SK-N-SH (cell line): ENCODE measurements around the gene SLC35A4.

Source experiments
- FOXJ3 ChIP-seq: sonication (generic); formaldehyde crosslinking; IDR thresholded peaks from 2 replicates; pipeline ENCODE4 v1.5.1; 2020; ENCODE audit warnings: mild to moderate bottlenecking, missing genetic modification reagents
- NFIC ChIP-seq: IDR thresholded peaks from 2 replicates; pipeline ENCODE4 v1.4.0; 2012; ENCODE audit warnings: borderline replicate concordance
- TF ChIP-seq, protein P1 (sequence below): fragments of 200-600 bp; sonication (generic); IDR thresholded peaks from 2 replicates; pipeline ENCODE4 v1.6.1; 2017; ENCODE audit warnings: antibody characterized with exemption, mild to moderate bottlenecking, moderate library complexity

- no peak for TF ChIP-seq FOXJ3 (CRISPR knock-in tag)
- TF ChIP-seq NFIC = no peak
- TF ChIP-seq, protein P1, sequence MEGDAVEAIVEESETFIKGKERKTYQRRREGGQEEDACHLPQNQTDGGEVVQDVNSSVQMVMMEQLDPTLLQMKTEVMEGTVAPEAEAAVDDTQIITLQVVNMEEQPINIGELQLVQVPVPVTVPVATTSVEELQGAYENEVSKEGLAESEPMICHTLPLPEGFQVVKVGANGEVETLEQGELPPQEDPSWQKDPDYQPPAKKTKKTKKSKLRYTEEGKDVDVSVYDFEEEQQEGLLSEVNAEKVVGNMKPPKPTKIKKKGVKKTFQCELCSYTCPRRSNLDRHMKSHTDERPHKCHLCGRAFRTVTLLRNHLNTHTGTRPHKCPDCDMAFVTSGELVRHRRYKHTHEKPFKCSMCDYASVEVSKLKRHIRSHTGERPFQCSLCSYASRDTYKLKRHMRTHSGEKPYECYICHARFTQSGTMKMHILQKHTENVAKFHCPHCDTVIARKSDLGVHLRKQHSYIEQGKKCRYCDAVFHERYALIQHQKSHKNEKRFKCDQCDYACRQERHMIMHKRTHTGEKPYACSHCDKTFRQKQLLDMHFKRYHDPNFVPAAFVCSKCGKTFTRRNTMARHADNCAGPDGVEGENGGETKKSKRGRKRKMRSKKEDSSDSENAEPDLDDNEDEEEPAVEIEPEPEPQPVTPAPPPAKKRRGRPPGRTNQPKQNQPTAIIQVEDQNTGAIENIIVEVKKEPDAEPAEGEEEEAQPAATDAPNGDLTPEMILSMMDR = no peak
These were observed 4.4 kb upstream of the SLC35A4 start for GRCh38 chr5:140560227-140560626.
